Endothelial cell (in vitro differentiated cells): ENCODE data around the gene ITPR2. TPM values are rescaled to one million over a fixed set of nuclear protein-coding genes. Genes with fewer than 3 reads are reported as not detected.
A peak's percentile ranks its signal among the peaks of the same experiment; 100 is the strongest.
"Not testable (repeated sequence)": the region's sequence is repeated elsewhere in the genome, so short reads cannot be mapped to it uniquely, and the experiment has no call there.

Source experiments
- DNase-seq: peaks from one replicate; pipeline ENCODE4 v3.0.0; 2021; ENCODE audit warnings: low spot score
- H3K27ac Mint-ChIP-seq: one replicate; pipeline ENCODE4 v1.8.0; 2021; ENCODE audit warnings: mixed read lengths, inconsistent platforms; ENCODE audit not compliant: unreplicated experiment
- H3K27me3 Mint-ChIP-seq: one replicate; pipeline ENCODE4 v1.8.0; 2021; ENCODE audit warnings: mild to moderate bottlenecking, moderate library complexity, mixed read lengths, inconsistent platforms; ENCODE audit not compliant: unreplicated experiment
- H3K36me3 Mint-ChIP-seq: one replicate; pipeline ENCODE4 v1.8.0; 2021; ENCODE audit warnings: mild to moderate bottlenecking, low read depth, mixed read lengths, inconsistent platforms; ENCODE audit not compliant: unreplicated experiment
- H3K4me1 Mint-ChIP-seq: one replicate; pipeline ENCODE4 v1.8.0; 2021; ENCODE audit warnings: mild to moderate bottlenecking, mixed read lengths, inconsistent platforms; ENCODE audit not compliant: unreplicated experiment
- H3K4me3 Mint-ChIP-seq: one replicate; pipeline ENCODE4 v1.8.0; 2021; ENCODE audit warnings: mild to moderate bottlenecking, mixed read lengths, inconsistent platforms; ENCODE audit not compliant: unreplicated experiment
- H3K9me3 Mint-ChIP-seq: one replicate; pipeline ENCODE4 v1.8.0; 2021; ENCODE audit warnings: mixed read lengths, inconsistent platforms; ENCODE audit not compliant: unreplicated experiment
- total RNA-seq: library from RNA; stranded (reverse); fragmentation: NEBNext Ultra II Directional; extraction: Animal tissue kit (Norgen Biotek cat#: 25700); gene quantifications from one replicate; pipeline ENCODE4 v1.2.1, GENCODE V29; 2021; ENCODE audit not compliant: unreplicated experiment
- TF ChIP-seq, protein P1 (sequence below): fragments of 200-600 bp; sonication (generic); IDR thresholded peaks from one replicate; pipeline ENCODE4 v1.5.0; 2021; ENCODE audit warnings: antibody characterized with exemption; ENCODE audit not compliant: unreplicated experiment

Gene ITPR2
- total RNA-seq, 1 donor from 2014 or later, result 33.8 TPM

DNA sequence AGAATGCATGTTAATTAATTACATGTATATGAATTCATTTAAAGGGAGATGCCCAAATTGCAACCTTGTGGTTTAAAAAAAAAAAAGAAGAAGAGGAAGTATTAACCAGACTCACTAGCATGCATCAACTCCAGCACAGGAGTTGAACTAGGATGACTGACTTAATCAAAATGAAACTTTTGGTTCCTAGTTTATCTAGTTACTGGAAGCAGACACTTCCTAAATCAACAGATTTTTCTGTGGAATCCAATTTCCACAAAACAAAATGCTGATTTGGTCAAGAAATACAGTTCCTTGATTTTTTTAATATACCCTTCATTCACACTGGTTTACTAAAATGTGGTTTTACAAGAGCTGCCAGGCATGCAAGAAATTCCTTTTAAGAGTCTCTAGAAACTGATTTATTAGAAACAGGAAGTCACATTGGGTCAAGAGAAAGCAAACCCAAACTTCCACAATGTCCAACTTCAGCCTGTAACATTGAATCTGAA is 41.6 kb downstream of the ITPR2 start:
- H3K4me1 Mint-ChIP-seq, result peaks cover 26% of the 10 kb centered on the region
- H3K27ac Mint-ChIP-seq, result no peak overlapping the region
- TF ChIP-seq, protein P1, sequence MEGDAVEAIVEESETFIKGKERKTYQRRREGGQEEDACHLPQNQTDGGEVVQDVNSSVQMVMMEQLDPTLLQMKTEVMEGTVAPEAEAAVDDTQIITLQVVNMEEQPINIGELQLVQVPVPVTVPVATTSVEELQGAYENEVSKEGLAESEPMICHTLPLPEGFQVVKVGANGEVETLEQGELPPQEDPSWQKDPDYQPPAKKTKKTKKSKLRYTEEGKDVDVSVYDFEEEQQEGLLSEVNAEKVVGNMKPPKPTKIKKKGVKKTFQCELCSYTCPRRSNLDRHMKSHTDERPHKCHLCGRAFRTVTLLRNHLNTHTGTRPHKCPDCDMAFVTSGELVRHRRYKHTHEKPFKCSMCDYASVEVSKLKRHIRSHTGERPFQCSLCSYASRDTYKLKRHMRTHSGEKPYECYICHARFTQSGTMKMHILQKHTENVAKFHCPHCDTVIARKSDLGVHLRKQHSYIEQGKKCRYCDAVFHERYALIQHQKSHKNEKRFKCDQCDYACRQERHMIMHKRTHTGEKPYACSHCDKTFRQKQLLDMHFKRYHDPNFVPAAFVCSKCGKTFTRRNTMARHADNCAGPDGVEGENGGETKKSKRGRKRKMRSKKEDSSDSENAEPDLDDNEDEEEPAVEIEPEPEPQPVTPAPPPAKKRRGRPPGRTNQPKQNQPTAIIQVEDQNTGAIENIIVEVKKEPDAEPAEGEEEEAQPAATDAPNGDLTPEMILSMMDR, result no peak
- no peak overlapping the region for H3K4me3 Mint-ChIP-seq
- no peak for DNase-seq
- no peaks in the 10 kb centered on the region for H3K9me3 Mint-ChIP-seq
- no peaks in the 10 kb centered on the region for H3K27me3 Mint-ChIP-seq
- peaks cover 12% of the 10 kb centered on the region for H3K36me3 Mint-ChIP-seq

DNA sequence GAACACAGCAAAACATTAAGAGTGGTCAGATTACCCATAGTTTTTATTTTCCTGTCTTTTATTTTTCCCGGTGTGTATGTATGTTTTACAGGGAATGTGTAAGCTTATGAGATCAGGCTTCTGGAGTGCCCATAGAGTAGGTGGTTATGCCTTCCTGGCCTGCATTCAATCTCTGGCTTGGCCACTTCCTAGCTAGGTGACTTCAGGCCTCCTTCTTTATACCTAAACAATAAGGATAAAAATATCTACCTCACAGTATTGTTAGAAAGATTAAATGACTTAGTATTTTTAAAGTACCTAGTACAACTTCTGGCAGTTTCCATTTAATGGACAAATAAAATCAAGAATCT is 42.4 kb downstream of the ITPR2 start:
- H3K4me3 Mint-ChIP-seq, result no peak overlapping the region
- H3K4me1 Mint-ChIP-seq, result peaks cover 26% of the 10 kb centered on the region
- no peaks in the 10 kb centered on the region for H3K27me3 Mint-ChIP-seq
- peaks cover 12% of the 10 kb centered on the region for H3K36me3 Mint-ChIP-seq
- H3K9me3 Mint-ChIP-seq, result no peaks in the 10 kb centered on the region
- no peak overlapping the region for H3K27ac Mint-ChIP-seq
- TF ChIP-seq, protein P1, result no peak
- no peak for DNase-seq

DNA sequence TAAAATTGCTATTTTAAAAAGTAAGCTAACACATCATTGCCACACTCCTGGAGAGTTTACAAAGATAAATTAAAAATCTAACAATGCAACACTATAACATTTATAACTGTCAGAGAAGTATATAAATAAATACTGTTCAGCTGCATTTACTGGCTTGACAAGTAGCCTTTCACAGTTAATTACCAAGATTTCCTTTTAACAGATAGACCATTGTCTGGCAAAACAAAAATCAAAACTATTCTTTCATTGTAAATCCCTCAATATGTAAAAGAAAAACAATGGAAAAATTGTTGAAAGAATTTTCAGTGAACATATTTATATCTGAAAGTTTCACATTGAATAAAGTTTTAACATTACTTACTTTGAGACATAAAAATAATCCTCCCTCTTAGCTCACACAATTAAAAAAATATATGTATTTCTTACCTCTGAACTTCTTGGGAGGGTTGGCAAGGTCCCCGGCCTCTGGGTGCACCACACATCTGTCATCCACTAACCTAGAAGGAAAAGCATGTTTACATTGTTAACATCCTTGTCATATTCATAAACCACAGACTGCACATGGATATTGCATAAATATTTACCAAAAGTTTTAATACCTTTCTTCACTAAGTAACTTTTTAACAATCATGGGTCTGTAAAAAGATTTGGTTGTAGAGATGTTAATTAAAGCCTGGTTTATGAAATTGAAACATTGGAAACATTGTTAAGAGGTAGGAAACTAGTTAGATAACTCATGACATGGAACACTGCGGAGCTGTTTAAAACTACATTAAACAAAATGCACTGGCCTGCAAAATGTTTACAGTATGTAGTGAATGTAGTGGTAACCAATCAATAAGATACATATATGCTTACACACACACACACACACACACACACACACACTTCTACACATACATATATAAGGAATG is 43.0 kb downstream of the ITPR2 start:
- TF ChIP-seq, protein P1, result no peak
- DNase-seq, result no peak
- Mint-ChIP-seq H3K4me1 (peaks cover 26% of the 10 kb centered on the region), H3K36me3 (peaks cover 12% of the 10 kb centered on the region), H3K27ac (no peak overlapping the region), H3K9me3 (no peaks in the 10 kb centered on the region), H3K4me3 (no peak overlapping the region), H3K27me3 (no peaks in the 10 kb centered on the region)

DNA sequence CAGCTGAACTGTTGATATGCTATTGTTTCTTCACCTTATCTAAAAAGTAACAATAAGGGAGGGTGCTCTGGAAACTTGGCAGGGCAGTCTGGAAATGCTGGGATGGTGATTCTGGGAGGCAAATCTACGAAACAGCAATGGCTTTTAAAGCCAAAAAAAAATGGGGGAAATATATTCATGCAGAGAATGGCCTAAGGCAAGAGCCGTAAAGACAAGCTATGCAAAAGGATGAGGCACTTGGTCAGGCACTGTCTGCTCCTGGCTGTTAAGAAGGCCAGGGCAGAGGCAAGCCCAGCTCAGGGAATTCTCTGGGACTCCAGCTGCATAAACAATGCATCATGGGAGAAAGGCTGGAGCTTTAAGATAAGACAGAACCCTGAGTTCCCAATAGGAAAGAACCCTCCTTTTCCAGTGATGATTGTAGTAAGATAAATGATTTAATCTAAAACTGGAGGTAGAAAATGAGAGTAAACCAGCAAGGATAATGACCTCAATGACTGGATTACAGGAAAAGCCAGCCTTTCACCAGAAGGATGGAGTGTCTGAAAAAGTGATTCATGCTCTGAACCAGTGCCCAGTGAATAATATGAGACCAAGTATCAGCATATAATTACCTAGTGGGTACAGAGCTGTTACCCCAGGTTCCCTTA is 46.0 kb downstream of the ITPR2 start:
- peaks cover 32% of the 10 kb centered on the region for H3K36me3 Mint-ChIP-seq
- TF ChIP-seq, protein P1, result no peak
- H3K4me1 Mint-ChIP-seq, result peaks cover 29% of the 10 kb centered on the region
- peak overlapping the region; percentile 32 for H3K27ac Mint-ChIP-seq
- H3K9me3 Mint-ChIP-seq, result peaks cover 6% of the 10 kb centered on the region
- peak overlapping the region; percentile 33 for H3K4me3 Mint-ChIP-seq
- H3K27me3 Mint-ChIP-seq, result no peaks in the 10 kb centered on the region
- DNase-seq, result no peak

DNA sequence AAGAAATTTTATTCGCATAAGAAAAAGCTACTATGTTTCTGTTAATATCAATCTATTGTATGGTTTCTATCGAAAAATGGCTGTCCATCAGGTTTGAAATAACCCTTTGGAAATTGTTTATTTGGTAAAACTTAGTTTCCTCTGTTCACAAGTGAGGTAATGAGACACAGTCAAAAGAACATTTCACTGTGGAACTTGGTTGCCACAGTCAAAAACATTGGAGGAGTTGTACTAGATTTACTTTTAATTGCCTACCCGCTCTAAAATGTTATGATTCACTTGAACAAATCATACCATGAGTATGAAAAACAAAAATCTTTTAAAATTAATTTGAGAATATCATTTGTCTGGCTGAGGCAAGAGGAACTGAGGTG is 46.5 kb downstream of the ITPR2 start:
- peaks cover 6% of the 10 kb centered on the region for H3K9me3 Mint-ChIP-seq
- peak overlapping the region; percentile 32 for H3K27ac Mint-ChIP-seq
- H3K36me3 Mint-ChIP-seq, result peaks cover 34% of the 10 kb centered on the region
- peak overlapping the region; percentile 33 for H3K4me3 Mint-ChIP-seq
- H3K4me1 Mint-ChIP-seq, result peaks cover 27% of the 10 kb centered on the region
- DNase-seq, result no peak
- TF ChIP-seq, protein P1, result no peak
- no peaks in the 10 kb centered on the region for H3K27me3 Mint-ChIP-seq

DNA sequence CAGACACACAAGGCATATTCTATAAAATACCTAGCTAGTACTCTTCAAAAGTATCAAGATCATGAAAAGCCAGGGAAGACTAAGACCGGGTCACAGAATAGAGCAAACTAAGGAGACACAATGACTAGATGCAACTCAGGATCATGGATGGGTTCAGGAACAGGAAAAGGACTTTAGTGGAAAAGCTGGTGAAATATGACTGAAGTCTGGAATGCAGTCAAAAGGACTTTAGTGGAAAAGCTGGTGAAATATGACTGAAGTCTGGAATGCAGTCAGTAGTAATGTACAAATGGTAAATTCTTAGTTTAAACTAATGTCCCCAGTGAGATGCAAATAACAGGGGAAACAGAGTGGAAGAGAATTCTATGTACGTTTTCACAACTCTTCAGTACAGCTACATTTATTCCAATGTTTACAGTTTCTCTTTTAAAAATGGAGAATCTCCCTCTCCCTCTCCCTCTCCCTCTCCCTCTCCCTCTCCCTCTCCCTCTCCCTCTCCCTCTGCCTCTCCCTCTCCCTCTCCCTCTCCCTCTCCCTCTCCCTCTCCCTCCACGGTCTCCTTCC is 49.1 kb downstream of the ITPR2 start:
- not testable (repeated sequence) for H3K27me3 Mint-ChIP-seq
- peak overlapping the region; percentile 15 for H3K4me3 Mint-ChIP-seq

More for the DNA sequence above, 49.1 kb downstream of the ITPR2 start:
- not testable (repeated sequence) for DNase-seq, H3K27ac Mint-ChIP-seq
- Mint-ChIP-seq H3K4me1 (peaks cover 15% of the 10 kb centered on the region), H3K9me3 (peaks cover 12% of the 10 kb centered on the region), H3K36me3 (peaks cover 56% of the 10 kb centered on the region)
